Stimulated activated CD8-positive, alpha-beta memory T cell treated with anti-CD3 and anti-CD28 coated beads, Interleukin-4, amount 100 ng/mL, for 48 hours (primary cell): ENCODE results near the gene WDFY4.

ENCODE experiments used
- DNase-seq: peaks from one replicate; pipeline ENCODE4 v3.0.0-alpha.2; 2020

The WDFY4 gene

DNA sequence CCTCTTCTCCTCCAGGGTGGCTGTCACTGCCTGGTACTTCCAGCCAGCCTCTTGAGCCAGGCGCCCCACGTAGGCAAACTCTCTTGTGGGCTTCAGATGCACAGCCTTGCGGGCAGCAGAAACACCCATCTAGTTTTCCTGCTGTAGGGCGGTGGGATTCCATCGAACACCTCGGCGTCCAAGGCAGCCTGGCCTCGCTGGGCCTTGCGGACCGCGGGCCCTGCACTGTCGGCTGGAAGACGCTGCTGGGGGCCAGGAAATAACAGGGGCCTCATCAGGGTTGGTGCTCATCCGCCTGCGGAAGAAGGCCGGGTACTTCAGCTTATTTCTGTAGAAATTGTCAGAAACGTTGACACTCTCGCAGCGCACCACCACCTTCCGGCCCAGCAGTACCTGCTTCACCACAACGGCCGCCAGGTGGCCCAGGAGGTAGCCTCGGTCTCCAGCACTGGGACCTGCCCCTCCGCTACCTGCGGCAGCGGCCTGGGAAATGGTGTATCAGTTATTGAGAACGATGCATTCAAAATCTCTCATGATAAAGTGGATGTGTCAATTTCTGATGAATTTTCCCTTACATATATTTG is 61.1 kb downstream of the WDFY4 start:
- no peak for DNase-seq

DNA sequence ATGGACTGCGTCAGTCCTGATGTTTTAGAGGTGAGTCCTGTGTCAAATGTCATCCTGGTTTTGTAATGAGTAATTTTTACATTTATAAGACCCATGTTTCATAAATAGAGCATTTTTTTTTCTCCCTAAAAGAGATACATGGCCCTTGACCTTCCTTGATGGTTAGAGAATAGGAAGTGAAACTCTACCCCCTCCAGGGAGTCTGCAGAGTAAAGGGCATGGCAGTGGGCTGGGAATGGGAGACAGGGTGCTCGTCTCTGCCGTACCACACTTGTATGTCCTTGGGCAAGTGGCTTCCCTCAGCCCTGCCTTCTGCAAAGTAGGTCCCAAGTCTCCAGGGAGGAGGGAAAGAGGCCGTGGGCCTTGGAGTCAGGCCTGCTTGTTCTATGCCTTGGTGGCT is 63.9 kb downstream of the WDFY4 start:
- DNase-seq, result no peak

DNA sequence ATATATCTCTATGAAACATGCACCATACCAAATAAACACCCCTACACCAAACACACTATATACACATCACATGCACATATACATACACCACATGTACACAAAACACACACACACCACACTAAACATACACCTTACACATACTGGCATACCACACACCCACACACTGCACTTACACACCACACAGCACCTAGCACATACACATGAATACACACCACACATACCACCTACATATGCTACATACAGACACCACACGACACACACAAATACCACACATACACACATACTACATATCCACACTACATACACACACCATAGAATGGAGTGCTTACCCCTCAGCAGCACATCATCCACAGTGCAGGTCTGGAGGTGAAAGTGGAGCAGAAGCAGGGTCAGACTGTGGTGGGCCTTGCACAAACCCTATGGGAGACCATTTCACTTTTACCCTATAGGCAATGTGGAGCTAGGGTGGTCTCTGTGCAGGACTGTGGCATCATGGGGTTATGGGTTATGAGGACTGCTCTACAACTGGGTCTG is 64.6 kb downstream of the WDFY4 start:
- no peak for DNase-seq

DNA sequence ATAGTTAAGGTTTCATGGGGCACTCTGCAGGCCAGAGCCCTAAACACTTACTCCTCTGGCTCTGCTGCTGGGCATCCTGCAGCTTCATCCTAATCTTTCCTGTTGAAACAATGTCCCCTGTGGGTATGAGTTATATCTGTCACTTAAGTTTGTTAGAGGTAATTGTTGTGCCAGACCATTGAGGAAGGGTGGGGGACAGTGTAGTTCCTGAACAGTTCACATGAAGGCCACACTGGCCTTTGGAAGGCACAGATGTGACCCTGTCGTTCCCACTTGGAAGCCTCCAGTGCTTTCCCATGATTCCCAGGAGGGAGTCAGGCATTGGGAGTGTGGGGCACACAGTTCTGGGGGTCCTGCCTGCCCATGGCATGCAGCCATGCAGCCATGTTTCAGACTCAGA is 65.3 kb downstream of the WDFY4 start:
- DNase-seq, result no peak

DNA sequence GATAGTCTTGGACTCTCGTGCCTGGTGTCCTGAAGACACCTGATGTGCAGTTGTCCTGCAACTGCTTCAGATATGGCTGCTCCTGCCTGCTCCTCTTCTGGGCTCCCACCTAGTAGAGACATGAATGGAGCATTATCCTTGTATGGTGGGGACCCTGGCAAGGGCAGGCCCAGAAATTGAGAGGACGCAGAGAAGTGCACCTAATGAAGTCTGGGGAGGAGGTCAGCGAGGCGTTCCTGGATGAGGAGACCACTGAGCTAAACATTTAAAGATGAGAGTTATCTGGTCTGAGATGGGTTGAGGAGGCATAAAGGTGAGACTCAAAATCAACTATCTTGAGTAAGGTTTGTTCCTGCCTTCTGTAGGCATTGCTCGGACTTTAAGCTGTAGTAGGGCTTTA is 66.3 kb downstream of the WDFY4 start:
- DNase-seq, result no peak

DNA sequence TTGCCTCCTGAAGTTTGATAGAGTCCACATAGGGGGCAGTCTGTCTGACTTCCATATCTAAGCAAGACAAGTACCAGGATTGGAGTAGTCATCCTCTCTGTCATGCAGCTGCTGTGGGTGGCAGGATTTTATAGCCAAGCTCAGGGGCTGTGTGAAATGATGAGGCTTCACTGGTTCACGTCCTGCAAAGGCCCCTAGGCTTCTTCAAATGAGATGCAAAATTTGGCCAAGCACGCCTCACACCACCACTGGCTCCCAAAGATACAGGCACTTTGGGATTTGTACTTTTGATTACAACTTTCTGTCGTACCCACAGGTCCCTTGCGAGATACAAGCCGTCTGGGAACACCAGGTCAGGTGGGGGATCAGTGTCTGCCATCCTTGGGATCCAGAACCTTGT is 67.1 kb downstream of the WDFY4 start:
- DNase-seq, result no peak

DNA sequence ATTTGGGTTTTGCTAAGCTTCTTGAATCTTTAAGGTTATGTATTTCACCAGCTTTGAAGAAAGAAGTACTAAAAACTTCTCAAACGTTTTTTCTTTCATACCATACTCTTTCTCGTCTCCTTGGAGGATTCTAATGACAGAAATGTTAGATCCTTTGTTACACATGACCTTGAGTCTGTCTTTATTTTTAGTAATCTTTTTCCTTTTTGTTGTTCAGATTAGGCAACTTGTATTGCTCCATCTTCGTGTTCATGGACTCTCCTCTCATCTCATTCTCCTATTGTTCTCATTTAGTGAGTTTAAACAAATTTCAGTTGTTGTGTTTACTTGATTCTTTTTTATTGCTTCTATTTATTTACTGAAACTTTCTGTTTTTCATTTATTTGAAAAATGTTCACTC is 73.7 kb downstream of the WDFY4 start:
- DNase-seq, result no peak

DNA sequence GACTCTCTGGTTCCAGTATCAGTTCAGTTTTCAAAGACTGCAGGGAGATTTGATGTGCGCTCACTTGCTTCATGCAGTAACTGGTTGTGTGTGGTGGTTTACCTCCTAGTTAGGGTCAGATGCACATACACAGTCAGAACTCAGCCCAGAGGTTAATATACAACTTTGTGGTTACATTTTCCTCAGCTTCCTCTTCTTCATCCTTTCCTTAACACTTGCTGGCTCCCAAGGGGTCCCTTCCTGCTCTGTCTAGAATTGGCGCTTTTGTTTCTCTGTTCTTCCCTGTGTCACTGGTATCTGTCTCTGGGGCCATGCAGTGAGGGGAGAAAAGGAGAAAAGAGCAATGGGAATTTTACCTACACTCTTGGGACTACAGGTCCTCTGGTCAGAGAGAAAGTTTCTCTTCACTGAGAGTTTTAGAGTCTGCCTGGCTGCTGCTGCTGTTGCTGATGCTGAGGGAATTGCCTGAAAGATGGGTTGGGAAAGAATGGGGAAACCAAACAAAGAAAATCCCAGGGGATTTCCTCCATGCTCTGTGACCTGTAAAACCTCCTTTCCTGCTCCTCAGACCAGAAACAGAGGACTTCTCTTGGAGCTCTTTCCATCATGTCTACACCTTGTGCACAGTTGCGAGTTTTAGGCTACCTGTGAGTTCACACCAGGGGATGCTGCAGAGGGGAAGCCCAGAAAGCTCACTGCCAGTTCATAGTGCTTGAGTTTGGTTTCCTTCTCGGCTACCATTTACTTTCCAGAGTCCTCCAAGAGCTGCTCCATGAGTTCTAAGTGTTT is 74.6 kb downstream of the WDFY4 start:
- no peak for DNase-seq

DNA sequence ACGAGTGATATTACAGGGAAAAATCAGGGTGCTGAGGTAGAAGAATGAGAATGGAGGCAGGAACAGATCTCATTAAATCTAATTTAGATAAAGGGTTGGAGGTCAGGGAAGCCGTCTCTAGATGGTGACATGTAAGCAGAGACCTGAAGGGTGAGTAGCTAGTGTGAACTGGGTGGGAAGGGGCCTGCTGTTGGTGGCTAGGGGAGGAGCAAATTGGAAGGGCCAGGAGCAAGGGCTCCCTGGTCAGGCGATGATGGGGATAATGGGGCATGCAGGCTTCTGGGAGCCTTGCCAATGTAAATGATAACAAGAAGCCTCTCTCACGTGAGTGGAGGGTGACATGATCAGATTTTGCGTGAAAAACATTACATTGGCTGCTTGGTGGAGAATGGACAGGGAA is 76.3 kb downstream of the WDFY4 start:
- no peak for DNase-seq

DNA sequence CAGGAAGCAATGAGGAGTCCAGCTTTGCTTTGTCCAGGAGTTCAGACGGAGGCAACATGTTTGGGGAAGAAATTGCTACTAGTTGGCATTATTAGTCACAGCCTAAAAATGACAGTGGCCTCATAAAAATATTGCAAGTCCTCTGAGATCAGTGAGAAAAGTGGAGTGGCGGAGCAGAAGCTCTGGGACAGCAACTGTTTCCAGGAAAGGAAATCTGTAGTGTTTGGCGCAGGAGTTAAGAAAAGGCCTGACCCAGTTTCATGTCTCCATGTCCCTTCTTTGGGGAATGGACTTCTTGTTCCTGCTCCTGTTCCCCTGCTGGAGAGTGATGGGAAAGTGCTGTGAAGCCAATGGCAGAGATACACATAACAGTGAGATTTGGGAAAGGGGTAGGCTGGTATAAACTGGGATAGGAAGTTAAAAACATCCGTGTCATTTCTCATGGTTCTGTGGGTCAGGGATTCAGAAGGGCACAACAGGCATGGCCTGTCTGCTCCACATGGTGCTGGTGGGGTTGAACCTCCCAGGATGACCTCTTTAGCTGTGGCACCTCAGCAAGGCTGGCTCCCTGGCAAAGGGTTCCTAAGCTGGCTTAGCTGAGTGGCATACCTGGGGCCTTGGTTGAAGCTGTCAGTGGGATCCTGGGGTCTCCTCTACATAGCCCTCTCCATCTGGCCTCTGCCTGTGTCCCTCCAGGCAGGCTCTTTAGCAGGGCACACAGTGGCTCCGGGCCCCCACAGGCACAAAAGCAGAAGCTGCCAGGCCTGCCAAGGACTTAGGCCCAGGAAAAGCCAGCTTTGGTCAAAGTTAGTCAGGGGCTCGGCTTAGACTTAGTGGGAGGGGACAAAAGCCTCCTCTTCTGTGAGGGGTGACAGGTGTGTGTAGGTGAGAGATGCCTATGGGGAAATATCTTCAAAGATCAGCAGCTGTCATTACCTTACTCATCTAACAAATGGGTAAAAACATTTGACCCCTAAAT is 77.7 kb downstream of the WDFY4 start:
- no peak for DNase-seq

DNA sequence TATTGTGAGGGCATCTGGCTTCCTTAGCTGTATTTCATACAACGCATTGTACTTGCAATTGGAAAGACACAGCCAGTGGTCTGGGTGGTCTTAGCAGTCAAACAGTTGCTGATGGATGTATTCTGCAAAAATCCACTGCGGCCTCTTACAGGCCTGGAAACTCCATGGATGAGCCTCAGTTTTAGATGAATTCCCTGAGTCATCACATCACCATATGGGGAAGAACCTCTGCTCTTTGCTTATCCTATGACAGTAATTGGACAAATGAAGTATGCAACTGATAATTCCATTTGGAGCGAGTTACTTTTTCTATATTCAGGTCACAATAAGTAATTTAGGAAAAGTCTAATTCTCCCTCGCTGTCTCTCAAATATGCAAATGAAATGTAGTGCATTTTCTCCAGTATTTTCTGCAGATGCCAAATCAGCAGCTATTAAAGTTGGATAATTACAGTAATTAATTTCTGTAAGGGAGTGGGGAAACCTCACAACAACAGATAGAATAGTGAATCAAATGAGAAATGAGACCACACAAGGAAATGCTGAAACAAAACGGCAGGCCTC is 78.8 kb downstream of the WDFY4 start:
- DNase-seq, result no peak

DNA sequence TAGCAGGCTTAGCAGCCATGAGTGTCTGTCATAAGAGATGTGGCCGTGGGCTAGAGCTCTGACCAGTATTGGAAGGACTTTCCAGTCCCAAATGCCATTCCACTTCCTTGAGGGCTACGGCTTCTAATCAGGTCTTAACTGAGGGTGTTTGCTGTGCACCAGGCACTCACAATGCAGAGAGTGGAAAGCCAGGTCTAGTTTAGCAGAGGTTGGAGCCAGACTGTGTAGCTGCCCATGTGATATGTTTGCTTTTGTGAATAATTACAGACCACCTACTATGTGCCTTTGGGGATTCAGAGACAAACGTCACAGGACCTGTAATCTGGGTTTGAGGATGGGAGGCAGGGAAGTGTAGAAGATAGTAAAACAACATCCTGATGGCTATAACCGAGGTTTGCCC is 79.8 kb downstream of the WDFY4 start:
- no peak for DNase-seq

DNA sequence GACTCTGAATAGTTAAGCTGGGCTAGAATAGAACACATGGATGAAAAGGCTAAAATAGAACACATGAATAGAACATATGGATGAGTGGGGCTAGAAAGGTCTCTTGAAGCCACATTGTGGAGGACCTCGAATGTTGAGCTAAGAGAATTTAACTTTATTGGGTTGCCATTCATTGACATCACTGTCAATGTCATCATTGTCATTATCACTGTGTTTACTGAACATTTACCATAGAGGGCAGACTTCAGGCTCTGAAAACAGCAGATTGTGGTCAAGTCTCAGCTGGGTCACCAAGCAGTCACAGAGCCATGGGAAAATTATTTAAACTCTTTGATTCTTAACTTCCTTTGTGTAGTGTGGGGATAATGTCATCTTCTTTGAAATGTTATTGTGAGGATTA is 80.4 kb downstream of the WDFY4 start:
- DNase-seq, result no peak

DNA sequence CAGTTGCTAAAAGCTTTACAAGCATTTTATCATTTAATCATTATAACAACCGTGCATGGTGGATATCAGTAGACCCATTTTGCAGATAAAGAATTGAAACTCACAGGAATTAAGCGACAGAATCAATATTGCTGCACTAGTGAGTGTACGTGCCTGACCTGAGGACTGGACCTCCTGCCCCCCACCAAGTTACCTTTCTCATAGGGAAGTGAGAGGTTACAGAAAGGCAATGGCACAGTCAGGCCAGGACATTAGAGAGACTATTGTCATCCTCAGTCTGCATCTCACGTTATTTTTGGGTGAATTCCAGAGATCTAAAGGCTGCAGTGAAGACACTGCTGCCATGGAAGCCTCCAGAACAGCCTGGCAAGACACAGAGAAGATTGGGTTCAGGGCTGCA is 80.9 kb downstream of the WDFY4 start:
- no peak for DNase-seq

DNA sequence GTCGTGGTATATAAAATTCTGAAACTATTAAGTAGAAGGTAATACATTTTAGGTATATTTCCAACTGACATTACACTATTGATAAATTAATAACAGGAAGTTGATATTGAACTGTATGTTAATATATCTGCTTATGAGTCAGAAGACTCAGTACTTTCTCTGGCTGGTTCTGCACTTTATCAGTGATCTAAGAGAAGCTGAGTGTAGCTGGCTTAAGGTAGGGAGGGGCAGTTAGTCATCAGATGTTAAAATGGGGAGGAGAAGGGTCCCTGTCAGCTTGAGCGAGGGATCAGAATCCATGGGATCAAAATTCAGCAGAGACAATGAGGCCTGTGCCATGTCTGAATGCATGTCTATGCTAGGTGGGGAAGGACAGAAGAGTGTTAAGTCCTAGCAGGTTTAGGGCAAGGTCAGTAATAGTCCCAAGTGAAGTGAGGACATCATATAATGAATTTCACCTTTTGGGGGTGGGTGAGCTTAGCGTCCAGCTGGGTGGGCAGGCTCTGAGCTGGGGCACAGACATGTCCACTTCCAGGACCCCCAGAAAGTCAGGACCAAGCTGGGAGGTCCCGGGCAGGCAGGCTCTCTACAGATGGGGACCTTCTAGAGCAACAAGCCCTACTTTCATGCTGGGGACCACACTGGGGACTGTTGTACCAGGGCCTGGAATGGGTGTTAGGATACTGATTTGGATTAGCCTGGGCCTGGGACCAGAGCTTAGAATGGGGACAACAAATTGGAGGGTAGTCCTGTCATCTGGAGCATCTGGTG is 82.9 kb downstream of the WDFY4 start:
- DNase-seq, result no peak

DNA sequence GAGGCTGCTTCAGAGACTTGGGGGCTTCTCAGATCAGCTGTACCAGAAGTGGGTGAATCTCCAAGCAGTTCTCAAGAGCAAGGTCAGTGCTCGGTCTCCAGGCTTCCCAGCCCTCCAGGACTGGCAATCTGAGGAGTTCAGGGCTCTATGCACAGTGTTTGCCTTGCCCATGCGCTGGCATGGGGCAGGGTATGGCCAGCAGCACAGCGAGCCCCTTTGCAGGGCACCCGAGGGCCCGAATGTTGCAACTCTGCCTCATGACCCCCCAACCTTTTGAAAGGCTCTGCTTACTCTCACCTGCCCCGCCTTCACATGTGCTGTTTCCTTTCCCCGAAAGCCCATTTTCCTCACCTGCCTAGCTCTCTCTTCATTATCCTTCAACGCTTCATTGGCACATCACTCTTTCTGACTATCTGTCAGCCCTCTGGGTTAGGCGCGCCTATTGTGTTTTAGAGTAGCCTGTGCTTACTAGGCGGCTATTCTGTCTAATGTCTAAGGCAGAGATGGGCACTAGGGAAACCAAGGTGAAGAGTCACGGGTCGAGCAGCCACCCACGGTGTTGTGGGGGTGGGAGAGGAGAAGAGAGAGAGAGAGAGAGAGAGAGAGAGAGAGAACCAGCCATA is 83.6 kb downstream of the WDFY4 start:
- no peak for DNase-seq

DNA sequence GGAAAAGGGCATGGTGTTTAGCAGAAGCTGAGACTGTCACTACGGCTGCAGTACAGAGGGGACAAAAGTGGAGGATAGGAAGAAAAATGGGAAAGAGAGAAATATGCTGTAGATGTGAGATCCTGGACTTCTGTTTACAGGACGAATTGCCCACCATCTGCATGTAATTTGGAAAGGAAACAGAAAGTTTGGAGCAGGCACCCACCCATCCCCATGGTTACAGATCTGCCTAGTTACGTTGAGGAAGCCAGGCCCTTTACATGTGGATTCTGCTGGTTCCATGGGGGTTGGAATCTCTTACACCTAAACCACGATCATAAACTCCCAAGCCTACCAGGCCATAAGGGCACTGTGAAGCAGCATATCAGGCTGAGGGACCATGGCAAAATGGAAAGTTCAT is 84.3 kb downstream of the WDFY4 start:
- DNase-seq, result no peak

DNA sequence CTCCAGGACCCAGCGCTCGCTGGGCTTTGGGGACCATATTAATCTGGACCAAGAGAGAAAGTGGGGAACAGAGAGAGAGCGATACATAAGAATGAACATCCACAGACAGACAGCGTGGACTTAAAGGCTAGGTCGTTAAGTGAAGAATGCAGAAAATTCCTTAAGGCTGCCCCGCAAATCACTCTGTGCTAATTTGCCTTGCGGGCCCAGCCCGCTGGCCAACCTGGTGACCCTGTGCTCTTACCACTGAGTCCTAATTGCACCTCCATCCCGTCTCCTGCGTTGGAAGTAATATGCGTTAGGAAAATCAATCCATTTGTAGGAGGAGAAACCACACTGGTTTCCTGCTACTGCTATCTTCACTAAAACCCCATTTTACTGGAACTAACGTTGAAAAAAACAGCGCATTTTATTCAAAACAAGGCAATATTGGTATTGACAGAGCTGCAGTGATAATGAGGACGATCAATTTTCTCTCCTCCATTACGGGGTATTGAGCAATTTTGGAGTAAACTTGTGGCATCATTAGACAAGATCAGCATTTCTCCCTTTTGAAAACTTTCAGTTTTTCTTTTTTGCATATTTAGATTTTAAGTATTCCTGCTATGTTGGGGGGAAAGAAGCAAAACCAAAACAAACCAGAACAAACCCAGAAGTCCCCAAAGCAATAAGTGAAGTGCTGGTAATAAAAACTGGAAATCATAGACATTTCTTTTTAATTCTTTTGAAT is 85.2 kb downstream of the WDFY4 start:
- no peak for DNase-seq

DNA sequence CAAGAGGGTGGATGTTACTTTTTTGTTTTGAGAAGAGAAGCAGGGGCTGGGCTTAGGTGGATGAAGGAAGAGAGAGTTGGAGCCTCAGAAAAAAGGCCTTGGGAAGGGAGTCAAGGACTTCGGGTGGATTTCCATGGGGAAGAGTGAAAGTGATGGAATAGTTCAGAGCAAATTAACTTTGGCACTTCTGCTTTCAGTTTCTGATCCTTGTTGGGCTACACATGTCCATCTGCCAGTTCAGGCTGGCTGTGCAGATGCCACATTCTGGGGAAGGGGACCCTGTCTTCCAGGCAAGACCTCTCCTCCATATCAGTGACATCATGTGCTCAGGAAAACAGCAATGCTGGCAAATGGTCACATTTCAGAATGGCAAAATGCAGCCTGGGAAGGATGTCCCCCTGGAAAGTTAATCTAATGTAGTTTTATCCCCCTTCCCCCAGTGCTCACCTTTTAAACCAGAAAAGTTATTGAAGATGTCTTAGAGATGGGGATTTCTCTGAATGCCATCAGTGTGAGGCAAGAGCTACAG is 86.0 kb downstream of the WDFY4 start:
- DNase-seq, result no peak

DNA sequence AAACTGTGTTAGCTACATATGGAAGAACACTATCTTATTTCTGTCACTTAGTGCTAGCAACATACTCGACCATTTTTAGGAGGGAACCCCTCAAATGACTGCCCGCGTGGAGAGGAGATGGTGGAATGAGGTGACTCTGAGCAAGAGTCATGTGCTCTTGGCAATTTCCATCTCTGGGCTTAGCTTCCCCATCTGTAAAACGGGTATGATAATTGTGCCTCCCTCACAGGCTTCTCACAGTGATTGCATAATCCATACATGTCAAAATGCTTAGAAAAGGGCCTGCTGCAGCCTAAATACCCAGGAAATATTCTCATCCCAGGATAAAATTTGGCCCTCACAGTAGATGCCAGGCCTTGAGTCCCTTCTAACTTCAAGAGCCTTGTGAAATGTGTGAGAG is 86.6 kb downstream of the WDFY4 start:
- no peak for DNase-seq

DNA sequence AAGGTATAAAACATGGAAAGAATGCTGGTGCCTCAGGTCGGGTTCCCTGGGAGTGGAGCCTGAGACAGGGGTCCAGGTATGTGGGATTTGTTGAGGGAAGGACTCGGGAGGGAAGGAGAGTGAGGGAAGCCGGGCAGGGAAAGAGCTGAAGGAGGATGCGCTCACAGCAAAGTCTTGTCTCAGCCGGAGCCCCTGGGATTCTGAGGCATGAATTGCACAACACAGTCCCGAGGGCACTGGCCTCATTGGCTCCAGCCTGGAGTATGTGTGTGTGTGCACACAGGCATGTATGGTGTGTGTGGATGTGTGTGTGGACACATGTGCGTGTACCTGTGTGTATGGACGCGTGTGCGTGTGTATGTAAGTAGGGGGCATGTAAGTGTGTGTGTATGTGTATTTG is 87.4 kb downstream of the WDFY4 start:
- no peak for DNase-seq
